ENCODE results near the gene BAZ1A.

BAZ1A gene

DNA sequence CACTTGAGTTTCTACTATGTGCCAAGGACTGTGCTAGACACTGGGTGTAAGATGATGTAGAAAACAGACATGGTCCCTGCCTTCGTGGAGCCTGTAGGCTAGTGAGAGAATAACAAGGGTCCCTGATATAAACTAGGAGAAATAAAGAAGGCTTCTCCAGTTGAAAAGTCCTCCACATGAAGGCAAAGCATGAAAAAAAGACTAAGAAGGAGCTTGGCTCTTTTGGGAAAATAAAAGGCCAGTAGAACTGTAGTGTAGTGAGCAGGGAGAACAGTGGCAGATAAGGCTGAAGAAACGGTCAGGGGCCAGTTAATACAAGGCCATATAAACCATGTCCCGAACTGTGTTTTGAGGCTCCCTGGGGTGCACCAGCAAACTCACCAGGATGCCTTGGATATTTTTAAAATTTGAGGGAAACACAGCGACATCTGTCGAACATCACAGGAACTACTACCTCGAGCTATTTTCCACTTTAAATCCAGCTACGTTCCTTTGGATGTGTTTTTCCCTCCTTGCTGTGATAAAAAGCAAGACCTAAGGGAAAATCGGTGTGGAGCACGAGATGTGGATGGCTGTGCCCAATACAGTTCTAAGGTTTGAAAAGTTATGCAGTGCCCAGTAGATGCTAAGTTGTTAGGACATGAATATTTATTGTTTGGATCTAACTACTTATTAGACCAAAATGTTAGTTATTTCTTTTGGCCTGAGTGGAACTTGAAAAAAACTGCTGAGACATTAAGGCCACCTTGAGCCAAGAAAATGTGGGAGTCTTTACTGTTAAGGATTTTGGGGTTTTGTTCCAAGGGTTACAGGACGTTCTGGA lies 152.2 kb downstream of the BAZ1A start:
- DNase-seq (ENCODE audit: low spot score), result peak; percentile 72

DNA sequence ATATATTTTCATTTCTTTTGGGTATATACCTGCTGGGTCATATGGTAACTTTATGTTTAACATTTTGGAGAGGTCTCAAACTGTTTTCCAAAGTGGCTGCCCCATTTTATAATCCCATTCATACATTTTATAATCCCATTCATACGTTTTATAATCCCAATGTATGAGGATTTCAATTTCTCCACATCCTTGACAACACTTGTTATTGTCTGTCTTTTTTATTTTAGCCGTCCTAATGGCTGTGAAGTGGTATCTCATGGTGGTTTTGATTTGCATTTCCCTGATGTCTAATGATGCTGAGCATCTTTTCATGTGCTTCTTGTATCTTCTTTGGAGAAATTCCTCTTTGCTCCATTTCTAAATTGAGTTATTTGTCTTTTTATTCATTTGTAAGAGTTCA lies 154.0 kb downstream of the BAZ1A start:
- no peak for DNase-seq (ENCODE audit: low spot score)

DNA sequence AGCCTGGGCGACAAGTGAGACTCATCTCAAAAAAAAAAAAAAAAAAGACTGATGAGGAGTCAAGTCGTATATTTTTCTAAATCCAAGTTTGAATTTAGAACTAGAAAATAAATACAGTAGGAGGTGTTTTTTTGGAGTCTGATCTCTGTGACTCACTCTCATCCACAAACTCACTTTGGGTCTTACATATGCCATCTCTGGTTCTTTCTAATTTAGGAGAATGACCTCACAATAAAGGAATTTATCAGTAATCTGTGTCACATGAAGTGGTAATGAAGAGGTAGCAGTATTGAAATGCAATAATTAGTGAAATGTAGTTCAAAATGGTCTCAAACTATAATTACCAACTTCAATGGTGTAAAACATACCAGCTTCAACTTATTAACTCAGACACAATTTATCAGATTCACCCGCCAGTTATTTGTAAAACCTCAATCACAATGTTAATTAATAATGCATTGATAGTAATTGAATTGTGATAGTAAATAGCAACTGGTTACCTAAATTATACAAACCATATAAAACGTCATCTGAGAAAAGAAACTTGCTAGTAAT lies 156.3 kb downstream of the BAZ1A start:
- DNase-seq (ENCODE audit: low spot score), result peak; percentile 34

DNA sequence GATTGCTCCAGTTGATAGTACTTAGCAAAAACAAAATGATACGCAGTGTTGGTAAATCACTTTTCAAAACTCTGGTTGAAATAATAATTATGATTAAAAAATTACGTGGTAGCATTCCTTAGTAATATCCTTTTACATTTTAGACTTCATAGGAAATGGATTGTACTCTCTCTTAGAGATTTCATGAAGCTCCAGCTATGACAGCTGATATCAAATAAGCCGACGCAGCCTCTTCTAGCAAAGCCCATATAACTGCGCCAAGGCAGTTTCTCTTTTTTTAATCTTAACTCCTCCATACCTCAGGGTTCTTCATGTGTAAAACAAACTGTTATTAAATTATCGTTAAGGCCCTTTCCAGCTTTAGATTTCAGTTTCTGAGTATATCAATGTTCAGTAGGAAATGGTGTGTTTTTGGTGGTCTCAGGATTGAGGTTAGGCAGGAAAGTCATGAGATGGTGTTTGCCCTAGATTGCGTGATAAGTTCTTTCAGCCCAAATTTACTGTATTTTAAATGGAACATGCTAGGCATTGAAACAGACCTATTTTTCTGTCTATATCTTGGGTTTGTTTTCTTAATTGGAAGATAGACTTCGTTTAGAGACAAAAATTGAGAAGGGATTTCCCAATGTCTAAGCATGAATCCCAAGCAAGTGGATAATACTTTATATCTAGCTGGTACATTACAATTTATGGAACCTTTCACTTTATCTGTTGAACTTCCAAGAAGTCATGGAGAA lies 159.9 kb downstream of the BAZ1A start:
- DNase-seq (ENCODE audit: low spot score), result no peak

DNA sequence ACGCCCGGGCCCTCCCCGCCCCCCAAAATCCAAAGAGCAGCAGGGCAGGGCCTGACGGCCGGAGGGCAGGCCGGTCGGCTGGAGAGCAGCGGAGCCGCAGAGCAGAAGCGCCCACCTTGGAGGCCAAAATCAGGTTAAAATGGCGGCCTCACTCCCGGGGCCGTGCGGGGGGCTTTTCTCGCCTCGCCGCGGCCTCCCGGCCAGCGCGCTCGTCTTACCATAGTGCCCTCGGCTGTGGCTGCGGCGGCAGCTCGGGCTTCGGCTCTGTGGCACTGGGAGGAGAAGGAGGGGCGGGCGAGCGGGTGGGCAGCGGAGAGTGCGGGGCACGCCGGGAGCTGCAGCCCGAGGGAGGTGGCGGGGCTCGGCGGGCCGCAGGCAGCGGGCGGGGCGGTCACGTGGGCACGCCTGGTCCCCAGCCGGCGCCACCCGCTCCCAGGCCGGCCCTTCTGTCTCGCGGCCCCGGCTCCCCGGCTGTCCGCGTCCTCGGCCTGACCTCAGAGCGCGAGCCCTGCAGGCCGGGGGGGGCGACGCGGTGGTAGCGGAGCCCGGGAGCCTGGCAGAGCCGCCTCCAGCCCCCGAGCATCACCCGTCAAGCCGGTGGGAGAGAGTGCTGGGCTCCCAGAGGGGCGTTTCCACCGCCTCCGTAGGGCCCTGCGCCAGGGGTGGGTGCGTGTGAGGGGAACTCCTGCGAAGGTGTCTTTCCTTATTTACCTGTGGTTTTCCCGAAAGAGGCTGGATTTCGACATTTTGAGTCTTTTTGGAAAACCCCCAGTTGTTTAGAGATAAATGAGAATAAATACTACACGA lies 160.6 kb downstream of the BAZ1A start, which contains the start of gene CFL2:
TSS of gene CFL2 (minus strand) at position 274 of the 807 bp plus-strand sequence. CDS start at position 221, 53 bp downstream.
- peak; percentile 78 for DNase-seq (ENCODE audit: low spot score)

DNA sequence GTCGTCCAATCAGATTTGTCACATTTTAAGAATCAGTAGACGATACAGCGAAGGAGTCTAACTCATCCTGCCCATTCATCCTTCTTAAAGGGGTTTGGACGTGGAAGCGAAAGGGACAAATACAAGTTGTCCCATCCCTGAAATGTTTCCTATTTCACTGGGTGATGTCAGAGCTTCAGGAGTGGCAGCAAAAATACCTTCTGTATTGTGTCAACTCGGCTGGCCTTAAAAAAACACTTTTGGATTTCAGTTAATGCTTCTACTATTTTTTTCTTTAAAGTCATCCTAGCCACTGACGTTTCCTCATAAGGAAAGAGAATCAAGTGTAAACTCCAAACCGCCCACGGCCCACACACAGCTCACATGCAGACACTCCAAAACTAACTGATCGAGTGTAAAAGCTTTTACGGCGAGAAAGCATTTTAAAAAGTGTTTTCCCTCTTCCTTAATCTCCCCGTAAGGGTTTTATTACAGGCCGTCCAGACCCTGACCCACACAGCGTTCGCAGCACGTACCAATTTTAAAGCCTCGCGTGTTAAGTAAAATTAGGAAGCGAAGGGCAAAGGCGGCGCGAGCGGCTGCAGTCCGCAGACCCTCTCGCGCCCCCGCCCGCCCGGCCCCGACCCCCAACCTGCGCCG lies 161.4 kb downstream of the BAZ1A start:
- DNase-seq (ENCODE audit: low spot score), result peak; percentile 84

DNA sequence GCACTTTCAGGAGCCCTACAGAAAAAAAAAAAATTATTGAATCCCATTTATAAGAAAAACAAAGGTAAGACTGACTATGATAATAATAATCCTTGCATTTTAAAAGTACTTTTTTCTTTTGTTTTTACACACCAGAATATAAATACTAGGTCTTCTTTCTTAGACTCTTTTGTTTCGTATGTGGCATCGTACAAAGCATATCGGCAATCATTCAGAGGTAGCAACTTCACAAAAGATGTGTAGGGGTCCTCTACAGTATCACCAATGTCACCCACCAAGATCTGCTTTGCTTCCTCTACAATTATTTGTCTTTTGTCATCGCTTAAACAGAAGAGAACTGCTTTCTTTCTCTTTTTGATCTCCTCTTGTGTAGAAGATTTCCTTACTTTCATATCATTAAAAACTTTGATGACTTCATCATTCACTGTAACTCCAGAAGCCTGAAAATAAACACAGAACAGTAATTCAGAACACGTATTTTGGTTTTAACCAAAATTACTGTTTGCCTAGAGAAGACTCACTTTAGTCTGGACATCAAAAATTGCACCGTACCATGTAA lies 162.0 kb downstream of the BAZ1A start:
- no peak for DNase-seq (ENCODE audit: low spot score)

DNA sequence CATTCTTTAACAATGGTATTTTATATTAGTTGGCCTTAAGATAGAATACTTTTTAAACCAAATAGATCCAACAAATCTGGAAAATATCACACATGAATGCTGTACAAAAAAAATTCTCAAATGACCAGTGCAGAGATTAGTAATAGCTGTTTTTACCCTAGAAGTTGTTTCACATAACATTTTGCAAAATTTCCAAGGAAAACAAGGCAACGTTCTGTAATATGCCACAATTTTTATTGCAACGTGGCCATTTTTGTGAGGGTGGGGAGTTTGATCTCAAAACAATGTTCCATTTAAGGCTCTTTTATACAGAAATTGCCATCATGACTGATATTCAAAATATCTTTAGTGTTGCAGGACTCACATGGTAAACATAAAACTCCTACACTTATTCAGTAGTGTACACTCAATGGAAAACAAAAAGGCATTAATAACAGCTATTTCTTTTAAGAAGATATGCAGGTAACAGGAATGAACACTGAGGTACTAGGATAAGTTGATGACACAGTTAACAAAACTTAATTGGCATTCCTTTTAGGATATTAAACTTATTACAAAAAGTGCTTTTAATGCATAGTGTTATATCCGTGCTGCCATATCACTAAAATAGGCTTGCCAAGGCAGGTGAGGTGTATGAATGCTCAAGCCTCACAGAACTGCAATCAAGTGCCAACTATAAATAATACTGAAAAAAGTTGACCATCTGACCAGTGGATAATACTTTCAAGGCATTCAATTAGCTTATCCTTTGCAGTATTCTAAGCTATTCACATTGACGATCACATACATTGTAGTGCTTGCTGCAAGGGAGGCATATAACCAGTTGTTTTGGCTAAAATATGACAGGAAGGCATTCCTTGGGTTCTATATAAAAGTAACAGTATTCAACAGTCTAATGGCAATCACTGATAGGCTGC lies 163.1 kb downstream of the BAZ1A start:
- DNase-seq (ENCODE audit: low spot score), result no peak

DNA sequence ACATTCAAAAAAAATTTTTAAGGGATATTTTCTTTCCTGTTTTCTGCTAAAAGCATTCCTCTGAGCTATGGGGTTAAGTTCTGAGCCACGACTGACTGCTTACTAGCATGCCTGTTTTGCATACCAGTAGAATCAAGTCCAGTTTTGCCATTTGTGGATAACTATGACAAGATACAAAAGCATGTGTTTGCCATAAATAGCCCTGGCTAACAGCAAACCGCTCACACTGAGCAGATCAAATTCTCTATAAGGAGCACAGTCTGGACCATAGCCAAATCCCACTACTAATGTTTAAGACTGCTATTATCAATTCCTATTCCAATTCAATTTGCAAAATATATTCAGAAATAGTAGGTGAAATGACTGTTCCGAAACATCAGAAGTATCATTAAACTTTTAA lies 164.0 kb downstream of the BAZ1A start:
- DNase-seq (ENCODE audit: low spot score), result peak; percentile 58

DNA sequence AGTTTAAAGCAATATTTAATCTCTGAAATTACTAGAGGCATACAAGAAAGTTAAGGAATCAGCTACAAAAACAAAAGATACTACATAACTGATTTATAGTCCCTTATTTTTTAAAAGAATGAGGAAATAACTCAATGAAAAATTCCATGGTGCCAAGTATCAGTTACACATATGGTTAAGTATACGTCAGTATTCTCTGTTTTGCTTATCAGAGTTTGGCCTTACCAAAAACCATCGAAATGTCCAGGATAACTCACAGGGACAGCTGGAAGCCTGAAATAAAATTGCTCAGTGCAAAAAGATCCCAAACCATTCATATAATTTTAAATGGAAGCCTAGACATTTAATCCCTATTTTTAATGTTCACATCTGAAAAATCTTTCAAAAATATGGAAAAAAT lies 164.4 kb downstream of the BAZ1A start:
- no peak for DNase-seq (ENCODE audit: low spot score)

DNA sequence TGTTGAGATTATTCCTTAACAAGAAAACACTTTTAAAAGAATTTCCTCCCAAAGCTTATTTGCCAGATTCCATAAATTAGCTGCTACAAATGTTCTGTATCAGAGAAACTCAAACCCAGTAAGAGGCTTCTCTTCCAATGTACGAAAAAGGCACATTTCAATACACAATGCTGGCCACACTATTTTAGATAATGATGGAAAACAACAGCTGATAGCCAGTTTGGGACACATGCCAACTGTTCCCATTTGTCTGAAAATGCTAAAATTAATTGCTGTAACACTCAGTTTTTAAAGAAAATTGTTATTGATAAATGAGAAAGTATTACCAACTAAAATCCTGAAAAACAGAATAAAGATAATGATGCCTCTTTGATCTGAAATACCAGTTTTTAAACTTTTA lies 165.2 kb downstream of the BAZ1A start:
- no peak for DNase-seq (ENCODE audit: low spot score)

DNA sequence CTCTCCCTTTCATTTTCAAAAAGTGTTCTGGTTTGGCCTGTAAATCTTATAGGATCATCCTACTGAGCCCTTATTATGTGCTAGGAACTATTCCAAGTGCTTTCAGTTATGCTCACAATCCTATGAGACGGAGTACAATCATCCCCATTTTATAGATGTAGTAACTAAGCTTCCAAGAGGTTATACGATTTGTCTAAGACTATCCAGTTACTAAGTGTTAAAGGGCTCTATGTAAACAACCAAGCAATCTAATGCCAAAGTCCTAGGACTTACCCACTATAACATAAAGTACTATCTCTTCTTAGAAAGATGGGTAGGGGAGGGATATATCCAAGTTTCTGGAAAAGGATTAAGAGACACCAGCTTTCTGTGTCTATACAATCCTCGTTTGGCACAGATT lies 167.4 kb downstream of the BAZ1A start:
- no peak for DNase-seq (ENCODE audit: low spot score)
